Right ventricle myocardium superior (tissue), 1 donor: Measurements from ENCODE around the gene GRXCR2. TPM values are rescaled to one million over a fixed set of nuclear protein-coding genes. Genes with fewer than 3 reads are reported as not detected.

Source experiments
- total RNA-seq: library from RNA; stranded (reverse); fragmentation: NEBNext Ultra II Directional; extraction: Animal tissue kit (Norgen Biotek cat#: 25700); gene quantifications from one replicate; pipeline ENCODE4 v1.2.1, GENCODE V29; 2021
- donor health status: DM: no; HTN: yes; CAD: no; lungs with severe emphysema.

Gene GRXCR2
- total RNA-seq, 1 donor from 2014 or later: 9.6 TPM

Other genes with a start within 250 kb of the GRXCR2 start
- gene PRELID2, start 37.7 kb downstream of the GRXCR2 start, total RNA-seq: 41.2 TPM
- gene SH3RF2, start 63.6 kb upstream of the GRXCR2 start, total RNA-seq: 309 TPM
- not detected for gene PLAC8L1, start 232.6 kb upstream of the GRXCR2 start, total RNA-seq